DOHH2 (cell line): ENCODE results near the gene CCDC149.

Experiments
- EZH2phosphoT487 ChIP-seq: fragments of 200-600 bp; sonication (generic); IDR thresholded peaks from 2 replicates; pipeline ENCODE4 v1.6.1; 2017; ENCODE audit warnings: borderline replicate concordance, mild to moderate bottlenecking, antibody characterized with exemption, low read length, moderate library complexity, mixed read lengths
- TF ChIP-seq, protein P1 (sequence below): fragments of 200-600 bp; sonication (generic); IDR thresholded peaks from one replicate; pipeline ENCODE4 v1.5.1; 2014; ENCODE audit warnings: antibody characterized with exemption, mild to moderate bottlenecking, low read depth, low read length; ENCODE audit not compliant: poor library complexity, severe bottlenecking

DNA sequence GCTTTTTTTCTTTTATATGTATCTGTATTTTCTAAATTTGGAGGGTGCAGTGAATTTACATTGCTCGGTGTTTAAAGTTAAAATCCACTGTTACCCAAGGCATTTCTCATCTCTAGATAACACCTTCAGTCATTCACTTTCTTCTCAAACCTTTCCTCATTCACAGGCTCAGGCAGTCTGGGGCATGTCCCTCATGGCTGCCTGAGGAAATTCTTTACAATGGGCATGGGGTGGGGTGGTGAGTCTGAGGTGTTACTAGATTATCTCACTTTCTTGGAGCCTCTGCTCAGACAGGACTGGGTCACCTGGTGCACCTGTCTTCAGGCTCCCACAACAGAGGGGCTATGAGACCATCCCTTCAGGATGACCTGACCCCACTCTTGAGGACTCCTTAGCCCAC, 17.4 kb downstream of the CCDC149 start:
- TF ChIP-seq EZH2phosphoT487: no peak
- TF ChIP-seq, protein P1, sequence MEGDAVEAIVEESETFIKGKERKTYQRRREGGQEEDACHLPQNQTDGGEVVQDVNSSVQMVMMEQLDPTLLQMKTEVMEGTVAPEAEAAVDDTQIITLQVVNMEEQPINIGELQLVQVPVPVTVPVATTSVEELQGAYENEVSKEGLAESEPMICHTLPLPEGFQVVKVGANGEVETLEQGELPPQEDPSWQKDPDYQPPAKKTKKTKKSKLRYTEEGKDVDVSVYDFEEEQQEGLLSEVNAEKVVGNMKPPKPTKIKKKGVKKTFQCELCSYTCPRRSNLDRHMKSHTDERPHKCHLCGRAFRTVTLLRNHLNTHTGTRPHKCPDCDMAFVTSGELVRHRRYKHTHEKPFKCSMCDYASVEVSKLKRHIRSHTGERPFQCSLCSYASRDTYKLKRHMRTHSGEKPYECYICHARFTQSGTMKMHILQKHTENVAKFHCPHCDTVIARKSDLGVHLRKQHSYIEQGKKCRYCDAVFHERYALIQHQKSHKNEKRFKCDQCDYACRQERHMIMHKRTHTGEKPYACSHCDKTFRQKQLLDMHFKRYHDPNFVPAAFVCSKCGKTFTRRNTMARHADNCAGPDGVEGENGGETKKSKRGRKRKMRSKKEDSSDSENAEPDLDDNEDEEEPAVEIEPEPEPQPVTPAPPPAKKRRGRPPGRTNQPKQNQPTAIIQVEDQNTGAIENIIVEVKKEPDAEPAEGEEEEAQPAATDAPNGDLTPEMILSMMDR: no peak
